Mammary epithelial cell (primary cell): ENCODE measurements around the gene RGL1.

ENCODE experiments used
- CTCF ChIP-seq, 2 donors: IDR thresholded peaks in 1 of 2; conservative IDR thresholded peaks in 1 of 2; 2 replicates each; pipeline ENCODE4 v1.5.1; 2011 to 2012; ENCODE audit warnings: inconsistent platforms in 2 of 2, low read length in 2 of 2, mild to moderate bottlenecking in 2 of 2, control low read depth in 1 of 2, low read depth in 1 of 2; ENCODE audit not compliant: insufficient read depth in 1 of 2; ENCODE audit errors: extremely low read depth in 1 of 2
- EZH2 ChIP-seq: IDR thresholded peaks from 2 replicates; pipeline ENCODE4 v1.6.1; 2012; ENCODE audit warnings: low read length, inconsistent platforms, borderline replicate concordance

GRCh38 chr1:183936791-183937190 lies 131.9 kb downstream of the RGL1 start:
- TF ChIP-seq CTCF (conservative IDR thresholded peaks at IDR 0.05 in 1 of 2, IDR thresholded peaks at IDR 0.05 in 1 of 2; ENCODE audit: extremely low read depth in 1 of 2, insufficient read depth in 1 of 2, low read depth in 1 of 2, low read length in 2 of 2) (no peak), EZH2 (no peak)
